ENCODE results near the gene POLR1E. TPM values are rescaled to one million over a fixed set of nuclear protein-coding genes. Genes with fewer than 3 reads are reported as not detected.

POLR1E gene
- total RNA-seq, 1 donor: 28.9 TPM

Other genes with a start within 250 kb of the POLR1E start
- 56.4 TPM for gene GRHPR, start 63.3 kb upstream of the POLR1E start, total RNA-seq
- 37.8 TPM for gene ZBTB5, start 20.5 kb upstream of the POLR1E start, total RNA-seq
- 2.3 TPM for gene FBXO10, start 90.4 kb downstream of the POLR1E start, total RNA-seq
- 37.5 TPM for gene TOMM5, start 106.6 kb downstream of the POLR1E start, total RNA-seq
- gene FRMPD1, start 165.0 kb downstream of the POLR1E start, total RNA-seq: not detected